Measurements from ENCODE around the gene LIPT1.

DNA sequence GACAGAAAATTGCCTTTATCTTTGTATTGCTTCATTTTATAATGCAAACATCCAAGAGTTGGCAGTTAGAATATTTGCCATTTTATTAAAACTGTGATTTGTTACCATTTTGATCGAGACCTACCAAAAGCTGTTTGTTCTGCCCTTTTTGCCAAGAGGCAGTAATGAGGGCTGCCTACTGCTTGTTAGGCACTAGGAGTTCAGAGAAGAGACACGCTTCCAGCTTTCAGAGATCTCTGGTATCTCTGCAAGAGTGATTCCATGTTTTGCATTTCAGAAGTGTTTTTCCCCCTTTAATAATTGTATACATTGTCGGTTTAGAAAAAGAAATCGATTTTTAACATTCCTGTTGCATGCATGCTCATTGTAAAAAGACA lies 26.8 kb downstream of the LIPT1 start:
- TF ChIP-seq, protein P1, sequence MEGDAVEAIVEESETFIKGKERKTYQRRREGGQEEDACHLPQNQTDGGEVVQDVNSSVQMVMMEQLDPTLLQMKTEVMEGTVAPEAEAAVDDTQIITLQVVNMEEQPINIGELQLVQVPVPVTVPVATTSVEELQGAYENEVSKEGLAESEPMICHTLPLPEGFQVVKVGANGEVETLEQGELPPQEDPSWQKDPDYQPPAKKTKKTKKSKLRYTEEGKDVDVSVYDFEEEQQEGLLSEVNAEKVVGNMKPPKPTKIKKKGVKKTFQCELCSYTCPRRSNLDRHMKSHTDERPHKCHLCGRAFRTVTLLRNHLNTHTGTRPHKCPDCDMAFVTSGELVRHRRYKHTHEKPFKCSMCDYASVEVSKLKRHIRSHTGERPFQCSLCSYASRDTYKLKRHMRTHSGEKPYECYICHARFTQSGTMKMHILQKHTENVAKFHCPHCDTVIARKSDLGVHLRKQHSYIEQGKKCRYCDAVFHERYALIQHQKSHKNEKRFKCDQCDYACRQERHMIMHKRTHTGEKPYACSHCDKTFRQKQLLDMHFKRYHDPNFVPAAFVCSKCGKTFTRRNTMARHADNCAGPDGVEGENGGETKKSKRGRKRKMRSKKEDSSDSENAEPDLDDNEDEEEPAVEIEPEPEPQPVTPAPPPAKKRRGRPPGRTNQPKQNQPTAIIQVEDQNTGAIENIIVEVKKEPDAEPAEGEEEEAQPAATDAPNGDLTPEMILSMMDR (conservative IDR thresholded peaks at IDR 0.05; ENCODE audit: low read length): no peak
- no peak for TF ChIP-seq EZH2phosphoT487 (IDR thresholded peaks at IDR 0.05; ENCODE audit: borderline replicate concordance, low read depth, low read length)

Data from OCI-LY7 (cell line).